Measurements from ENCODE around the gene PIGS. TPM values are rescaled to one million over a fixed set of nuclear protein-coding genes. Genes with fewer than 3 reads are reported as not detected.

Gene PIGS
- total RNA-seq, 1 donor from 2014 or later, result 65.0 TPM

DNA sequence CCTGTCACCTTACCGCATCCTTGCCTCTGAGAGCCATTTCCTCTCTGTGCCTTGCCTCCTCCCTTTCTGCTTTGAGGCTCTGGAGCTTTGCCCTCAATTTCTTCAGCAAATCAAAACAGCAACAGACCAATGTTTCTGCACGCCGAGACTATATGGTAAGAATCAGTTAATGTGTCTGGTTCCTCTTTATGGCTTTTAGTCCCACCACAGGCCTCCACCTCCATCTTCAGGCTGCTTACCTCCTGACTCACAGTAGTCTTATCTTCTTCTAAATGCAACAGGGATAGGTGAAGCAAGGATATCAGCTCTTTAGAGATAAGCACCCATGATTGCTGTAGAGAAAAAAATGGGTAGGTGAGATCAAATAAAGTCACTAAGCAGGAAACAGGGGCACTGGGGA lies 14.5 kb upstream of the PIGS start:
- Mint-ChIP-seq H3K9me3 (ENCODE audit: low read depth) (no peaks in the 10 kb centered on the region), H3K4me3 (ENCODE audit: low read depth) (no peak overlapping the region), H3K27ac (no peak overlapping the region), H3K4me1 (ENCODE audit: low read depth) (no peaks in the 10 kb centered on the region), H3K27me3 (no peaks in the 10 kb centered on the region), H3K36me3 (ENCODE audit: insufficient read depth) (peaks cover 13% of the 10 kb centered on the region)
- no peak for DNase-seq (ENCODE audit: low spot score, unreplicated experiment)
- no peak for TF ChIP-seq CTCF (IDR thresholded peaks at IDR 0.05; ENCODE audit: unreplicated experiment)

GRCh38 chr17:28584434-28584833 lies 13.1 kb upstream of the PIGS start:
- no peak overlapping the region for H3K27ac Mint-ChIP-seq
- no peak for TF ChIP-seq CTCF (IDR thresholded peaks at IDR 0.05; ENCODE audit: unreplicated experiment)
- peaks cover 18% of the 10 kb centered on the region for H3K36me3 Mint-ChIP-seq (ENCODE audit: insufficient read depth)
- H3K4me1 Mint-ChIP-seq (ENCODE audit: low read depth), result no peaks in the 10 kb centered on the region
- no peaks in the 10 kb centered on the region for H3K9me3 Mint-ChIP-seq (ENCODE audit: low read depth)
- no peaks in the 10 kb centered on the region for H3K27me3 Mint-ChIP-seq
- DNase-seq (ENCODE audit: low spot score, unreplicated experiment), result no peak
- no peak overlapping the region for H3K4me3 Mint-ChIP-seq (ENCODE audit: low read depth)

DNA sequence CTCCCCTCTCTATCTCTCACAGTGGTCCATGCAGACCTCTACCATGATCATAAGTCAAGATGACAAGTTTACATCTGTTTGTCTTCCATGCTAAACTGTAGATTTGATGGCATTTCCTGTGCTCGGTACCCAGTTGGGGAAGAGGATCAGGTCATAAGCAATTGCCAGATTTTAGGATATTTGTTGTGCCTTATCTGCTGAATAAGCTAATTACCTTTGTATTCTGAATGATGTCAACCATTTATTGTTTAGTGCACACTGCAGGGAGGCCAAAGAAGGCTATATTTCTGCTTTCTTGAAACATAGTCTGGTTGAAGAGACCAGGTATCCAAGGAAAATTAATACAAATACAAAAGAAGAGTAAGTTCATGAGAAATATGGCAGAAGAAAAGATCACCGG lies 11.2 kb upstream of the PIGS start:
- Mint-ChIP-seq H3K9me3 (ENCODE audit: low read depth) (no peaks in the 10 kb centered on the region), H3K4me3 (ENCODE audit: low read depth) (no peak overlapping the region), H3K36me3 (ENCODE audit: insufficient read depth) (peaks cover 15% of the 10 kb centered on the region), H3K4me1 (ENCODE audit: low read depth) (no peaks in the 10 kb centered on the region), H3K27ac (no peak overlapping the region), H3K27me3 (no peaks in the 10 kb centered on the region)
- DNase-seq (ENCODE audit: low spot score, unreplicated experiment), result no peak
- TF ChIP-seq CTCF (IDR thresholded peaks at IDR 0.05; ENCODE audit: unreplicated experiment), result no peak

- H3K27me3 Mint-ChIP-seq, result peaks cover 4% of the 10 kb centered on the region
- H3K9me3 Mint-ChIP-seq (ENCODE audit: low read depth), result no peaks in the 10 kb centered on the region
- no peak overlapping the region for H3K27ac Mint-ChIP-seq
- H3K4me3 Mint-ChIP-seq (ENCODE audit: low read depth), result no peak overlapping the region
- peaks cover 16% of the 10 kb centered on the region for H3K36me3 Mint-ChIP-seq (ENCODE audit: insufficient read depth)
- peaks cover 4% of the 10 kb centered on the region for H3K4me1 Mint-ChIP-seq (ENCODE audit: low read depth)
- DNase-seq (ENCODE audit: low spot score, unreplicated experiment), result no peak
- no peak for TF ChIP-seq CTCF (IDR thresholded peaks at IDR 0.05; ENCODE audit: unreplicated experiment)
Observed at GRCh38 chr17:28580959-28581358, 9.6 kb upstream of the PIGS start.

DNA sequence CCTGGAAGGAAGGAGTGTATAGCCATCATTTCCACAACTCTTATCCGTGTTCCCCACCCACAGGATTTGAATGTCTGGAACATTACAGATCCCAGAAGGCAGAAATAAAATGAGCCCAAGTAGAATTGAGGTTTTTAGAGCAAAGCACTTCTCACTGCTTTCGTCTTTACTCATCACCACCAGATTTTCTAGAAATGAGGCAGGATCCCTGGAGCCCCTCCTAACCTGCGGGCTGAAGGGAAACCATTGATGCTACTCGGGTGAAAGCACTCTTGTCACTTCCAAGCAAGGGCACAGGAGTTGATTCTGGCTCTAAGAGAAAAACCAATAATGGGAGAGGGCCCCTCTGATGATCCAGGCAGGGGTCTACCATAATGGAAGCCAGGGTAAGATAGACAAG lies 8.2 kb upstream of the PIGS start:
- no peak for TF ChIP-seq CTCF (IDR thresholded peaks at IDR 0.05; ENCODE audit: unreplicated experiment)
- peaks cover 5% of the 10 kb centered on the region for H3K27me3 Mint-ChIP-seq
- no peaks in the 10 kb centered on the region for H3K9me3 Mint-ChIP-seq (ENCODE audit: low read depth)
- H3K4me3 Mint-ChIP-seq (ENCODE audit: low read depth), result no peak overlapping the region
- DNase-seq (ENCODE audit: low spot score, unreplicated experiment), result no peak
- no peak overlapping the region for H3K27ac Mint-ChIP-seq
- peaks cover 4% of the 10 kb centered on the region for H3K4me1 Mint-ChIP-seq (ENCODE audit: low read depth)
- H3K36me3 Mint-ChIP-seq (ENCODE audit: insufficient read depth), result peaks cover 13% of the 10 kb centered on the region
